Small intestine (tissue), 7 donors: ENCODE measurements around the gene TMEM30A. TPM values are rescaled to one million over a fixed set of nuclear protein-coding genes. Genes with fewer than 3 reads are reported as not detected.

Experiments
- DNase-seq, 2 donors: peaks; one replicate each; pipeline versions ENCODE4 v3.0.0 to v3.0.0-alpha.2; 2013
- FAIRE-seq: peaks from 2 replicates; lab custom pipeline; 2012; peaks lifted over from hg19 to GRCh38; lab: Jason Lieb, UNC
- H3K27ac ChIP-seq, 3 donors: one replicate each; pipeline ENCODE4 v1.5.1; 2013; ENCODE audit warnings: low read length in 2 of 3, mild to moderate bottlenecking in 2 of 3, control low read depth in 1 of 3, inconsistent platforms in 1 of 3, low read depth in 1 of 3, moderate library complexity in 1 of 3
- H3K27me3 ChIP-seq, 3 donors: one replicate each; pipeline ENCODE4 v1.6.1; 2013; ENCODE audit warnings: low read length in 3 of 3, inconsistent platforms in 1 of 3; ENCODE audit not compliant: control insufficient read depth in 3 of 3, insufficient read depth in 3 of 3
- H3K36me3 ChIP-seq, 3 donors: one replicate each; pipeline ENCODE4 v1.6.1; 2013; ENCODE audit warnings: low read length in 3 of 3, inconsistent platforms in 1 of 3, low read depth in 1 of 3, mild to moderate bottlenecking in 1 of 3, moderate library complexity in 1 of 3; ENCODE audit not compliant: control insufficient read depth in 3 of 3, insufficient read depth in 2 of 3
- H3K4me1 ChIP-seq, 3 donors: one replicate each; pipeline ENCODE4 v1.6.1; 2013; ENCODE audit warnings: low read length in 2 of 3, inconsistent platforms in 1 of 3, low read depth in 1 of 3, mild to moderate bottlenecking in 1 of 3, moderate library complexity in 1 of 3; ENCODE audit not compliant: control insufficient read depth in 3 of 3, insufficient read depth in 2 of 3
- H3K4me3 ChIP-seq, 3 donors: one replicate each; pipeline ENCODE4 v1.5.1; 2013; ENCODE audit warnings: low read length in 3 of 3, control low read depth in 1 of 3, inconsistent platforms in 1 of 3, low read depth in 1 of 3, mild to moderate bottlenecking in 1 of 3, moderate library complexity in 1 of 3
- H3K9me3 ChIP-seq, 2 donors: one replicate each; pipeline ENCODE4 v1.6.1; 2013; ENCODE audit warnings: low read depth in 1 of 2, low read length in 1 of 2; ENCODE audit not compliant: control insufficient read depth in 2 of 2, insufficient read depth in 1 of 2
- WGBS, 3 donors: extraction: QIAGEN DNeasy Blood & Tissue Kit; methylation state at CpG; one replicate each; pipeline ENCODE4 v1.1.7; 2013; 5-methylcytosine and 5-hydroxymethylcytosine counted together
- polyA plus RNA-seq, 4 donors: library from polyadenylated mRNA; stranded (reverse) in 3 of 4; unstranded in 1 of 4; fragments of 200-250 nt in 3 of 4; fragments of 120-200 nt in 1 of 4; gene quantifications; one replicate each; pipeline versions ENCODE4 v1.2.1 to v1.2.3, GENCODE V29; 2013
- donor health status: healthy with polysubstance abuse.
- donor health status: control.
- donor health status: control.
- donor health status: Bipolar disorder and iron deficiency.
- donor health status: healthy.

TMEM30A gene
- polyA plus RNA-seq, 4 donors = 13.0 to 75.9 (median 23.2) TPM

DNA sequence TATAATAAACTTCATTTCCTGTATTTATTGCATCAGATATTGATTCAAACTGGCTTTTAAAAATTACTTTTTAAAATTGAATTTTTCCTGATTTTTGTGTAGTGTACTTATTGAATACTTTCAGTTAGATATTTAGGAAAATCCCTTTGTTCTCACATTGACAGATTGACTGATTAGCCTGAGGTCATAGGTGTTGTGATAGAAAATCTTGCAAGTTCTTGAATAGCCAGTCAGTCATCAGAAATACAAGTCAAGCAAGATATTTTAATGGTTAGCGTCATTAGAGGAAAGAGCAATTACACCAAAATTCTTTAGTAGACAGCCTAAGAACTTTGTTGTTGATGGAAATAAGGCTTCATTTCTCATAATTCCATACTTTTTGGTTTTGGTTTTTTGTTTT is 3.4 kb upstream of the TMEM30A start:
- Histone ChIP-seq H3K27me3 (no peaks in the 10 kb centered on the region), H3K4me3 (no peak overlapping the region), H3K4me1 (peaks cover 0 to 3% (median 0%) of the 10 kb centered on the region in 3 donors), H3K36me3 (peaks cover 0 to 2% (median 0%) of the 10 kb centered on the region in 3 donors), H3K9me3 (no peaks in the 10 kb centered on the region), H3K27ac (no peak overlapping the region)
- no peak for FAIRE-seq
- whole genome bisulfite sequencing, 3 donors = 88 to 96% (median 96%) methylated on average over 1 of the region's 1 CpG
- DNase-seq = no peak

DNA sequence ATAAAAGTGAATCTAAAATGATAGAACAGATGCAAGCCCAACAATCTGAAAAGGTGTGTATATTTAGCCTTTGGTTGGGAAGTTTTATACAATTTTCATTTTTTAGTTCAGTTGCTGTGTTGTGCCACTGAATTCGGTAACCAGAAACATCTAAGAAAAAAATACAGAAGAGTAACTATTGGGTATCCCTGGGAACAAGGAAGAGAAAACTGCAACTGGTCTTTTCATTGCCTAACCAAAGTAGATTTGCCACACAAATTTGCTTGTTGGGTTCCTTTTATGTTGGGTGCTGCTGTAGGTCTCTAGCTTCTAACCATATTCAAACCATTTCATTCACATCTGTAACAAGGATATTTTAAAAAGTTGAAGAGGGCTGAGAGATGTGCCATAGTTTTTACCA is 2.8 kb upstream of the TMEM30A start:
- Histone ChIP-seq H3K36me3 (peaks cover 0 to 2% (median 0%) of the 10 kb centered on the region in 3 donors), H3K4me3 (no peak overlapping the region), H3K9me3 (no peaks in the 10 kb centered on the region), H3K4me1 (peaks cover 2 to 3% (median 2%) of the 10 kb centered on the region in 3 donors), H3K27ac (no peak overlapping the region), H3K27me3 (no peaks in the 10 kb centered on the region)
- FAIRE-seq (no peak), DNase-seq (no peak)
- WGBS, 3 donors = 77 to 100% (median 85%) methylated on average over 1 of the region's 1 CpG

DNA sequence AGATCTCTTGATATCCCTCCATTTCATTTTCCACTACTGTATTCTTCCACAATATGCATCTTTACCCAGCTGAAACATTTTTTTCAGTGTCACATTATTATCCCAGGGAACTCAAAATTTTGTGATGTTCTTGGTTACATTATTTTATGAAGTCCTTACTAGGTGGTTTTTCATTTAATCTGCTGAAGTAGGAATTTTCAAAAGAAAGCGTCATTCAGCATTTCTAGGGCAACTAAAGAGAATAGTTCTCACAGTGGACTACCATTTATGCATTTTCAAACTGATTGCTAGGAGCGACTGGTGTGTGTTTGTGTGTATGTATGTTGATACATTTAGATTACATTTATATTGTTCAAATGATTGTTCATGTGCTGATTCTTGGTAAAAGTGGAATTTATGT is 2.4 kb upstream of the TMEM30A start:
- FAIRE-seq = no peak
- H3K4me3 ChIP-seq = no peak overlapping the region
- H3K27me3 ChIP-seq = no peaks in the 10 kb centered on the region
- no peak for DNase-seq
- H3K27ac ChIP-seq = no peak overlapping the region
- H3K36me3 ChIP-seq = peaks cover 0 to 2% (median 0%) of the 10 kb centered on the region in 3 donors
- no peaks in the 10 kb centered on the region for H3K9me3 ChIP-seq
- H3K4me1 ChIP-seq = peaks cover 2 to 3% (median 2%) of the 10 kb centered on the region in 3 donors
- 89 to 96% (median 93%) methylated on average over 2 of the region's 2 CpGs for WGBS, 3 donors

DNA sequence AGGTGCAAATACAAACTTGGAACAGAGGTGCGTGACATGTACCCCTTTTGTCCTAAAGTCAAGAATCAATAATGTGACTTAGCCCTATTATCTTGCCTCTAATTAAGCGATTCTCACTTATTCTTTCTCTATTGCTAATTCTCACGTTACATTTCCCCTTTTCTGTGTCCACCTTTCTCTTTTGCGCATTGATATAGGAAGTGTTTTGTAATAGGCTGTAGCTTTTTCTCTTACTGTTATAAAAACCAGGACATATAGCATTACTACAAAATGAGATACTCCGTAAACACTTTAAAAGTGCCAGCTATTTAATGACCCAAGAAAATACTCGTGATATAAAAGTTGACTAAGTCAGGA is 669 bp upstream of the TMEM30A start:
- FAIRE-seq = no peak
- 0 to 1% (median 1%) methylated on average over 6 of the region's 6 CpGs for WGBS, 3 donors
- H3K27ac ChIP-seq = peak overlapping the region; percentile 90 to 94 (median 91)

DNA sequence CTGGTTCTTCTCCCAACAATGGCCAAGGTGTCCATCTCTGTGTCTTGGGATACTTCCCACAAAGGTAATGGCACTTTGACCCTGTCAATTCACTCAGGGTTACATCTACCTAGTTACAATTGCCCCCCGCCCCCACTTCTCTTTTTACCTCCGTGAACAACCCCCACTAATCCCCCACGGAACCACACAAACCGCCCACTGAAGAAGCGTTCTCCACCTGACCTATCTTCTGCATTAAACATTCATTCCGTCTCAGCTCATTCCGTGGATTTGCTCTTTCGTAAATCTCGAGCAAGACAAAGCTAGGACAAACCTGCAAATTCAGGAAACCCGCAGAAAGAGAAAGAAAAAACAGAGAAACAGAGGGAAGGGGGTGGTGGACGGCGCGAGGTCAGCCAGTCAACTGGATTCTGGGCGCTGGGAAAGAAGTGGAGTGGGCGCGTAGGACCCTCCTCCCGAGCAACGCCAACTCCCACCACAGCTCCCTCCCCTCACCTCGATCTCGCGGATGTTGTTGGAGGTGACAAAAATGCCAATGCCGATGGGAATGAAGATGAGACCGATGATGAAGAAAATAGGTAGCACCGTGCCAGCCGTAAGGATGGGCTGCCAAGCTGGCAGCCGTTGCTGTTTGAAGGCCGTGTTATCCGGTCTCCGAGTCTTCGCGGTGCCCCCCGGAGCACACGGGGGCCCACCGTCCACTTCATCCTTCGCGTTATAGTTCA is 523 bp downstream of the TMEM30A start:
- 0 to 1% (median 0%) methylated on average over 32 to 36 of the region's 36 CpGs for WGBS, 3 donors
- no peaks in the 10 kb centered on the region for H3K9me3 ChIP-seq
- DNase-seq (peak in 1 of 2 donors; percentile 21), FAIRE-seq (no peak)
- H3K4me1 ChIP-seq = peaks cover 2 to 5% (median 2%) of the 10 kb centered on the region in 3 donors
- H3K36me3 ChIP-seq = no peaks in the 10 kb centered on the region
- peak overlapping the region; percentile 87 to 90 (median 90) for H3K4me3 ChIP-seq
- peak overlapping the region; percentile 75 to 91 (median 88) for H3K27ac ChIP-seq
- no peaks in the 10 kb centered on the region for H3K27me3 ChIP-seq

More for the DNA sequence above, 669 bp upstream of the TMEM30A start:
- no peaks in the 10 kb centered on the region for H3K27me3 ChIP-seq
- no peaks in the 10 kb centered on the region for H3K36me3 ChIP-seq
- H3K4me3 ChIP-seq = peak overlapping the region; percentile 58 to 90 (median 90)
- DNase-seq = no peak
- H3K4me1 ChIP-seq = peaks cover 2 to 3% (median 2%) of the 10 kb centered on the region in 3 donors
- no peaks in the 10 kb centered on the region for H3K9me3 ChIP-seq

DNA sequence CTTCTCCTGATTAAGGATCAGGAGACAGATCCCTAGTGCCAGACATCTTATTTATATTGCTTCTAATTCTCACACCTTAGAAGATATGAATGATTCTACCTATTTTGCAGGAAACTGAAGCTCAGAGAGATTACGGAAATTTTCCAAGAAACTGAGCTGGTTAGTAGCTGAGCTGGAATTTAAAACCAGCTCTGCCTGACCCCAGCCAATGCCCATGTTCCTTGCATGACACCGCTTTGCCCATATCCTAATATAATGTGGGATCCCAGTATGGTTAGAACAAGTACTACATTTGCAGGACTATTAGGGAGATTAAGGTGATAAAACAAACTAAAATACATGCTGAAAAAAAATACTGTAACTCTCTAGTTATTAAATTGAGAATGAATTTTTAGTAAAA is 1.9 kb downstream of the TMEM30A start:
- no peaks in the 10 kb centered on the region for H3K9me3 ChIP-seq
- no peak overlapping the region for H3K27ac ChIP-seq
- H3K36me3 ChIP-seq = no peaks in the 10 kb centered on the region
- WGBS, 3 donors = 59 to 61% (median 60%) methylated on average over 2 of the region's 2 CpGs
- FAIRE-seq (no peak), DNase-seq (no peak)
- no peaks in the 10 kb centered on the region for H3K27me3 ChIP-seq
- peak overlapping the region in 2 of 3 donors; percentile 2 to 23 for H3K4me3 ChIP-seq
- H3K4me1 ChIP-seq = peaks cover 2 to 6% (median 5%) of the 10 kb centered on the region in 3 donors

DNA sequence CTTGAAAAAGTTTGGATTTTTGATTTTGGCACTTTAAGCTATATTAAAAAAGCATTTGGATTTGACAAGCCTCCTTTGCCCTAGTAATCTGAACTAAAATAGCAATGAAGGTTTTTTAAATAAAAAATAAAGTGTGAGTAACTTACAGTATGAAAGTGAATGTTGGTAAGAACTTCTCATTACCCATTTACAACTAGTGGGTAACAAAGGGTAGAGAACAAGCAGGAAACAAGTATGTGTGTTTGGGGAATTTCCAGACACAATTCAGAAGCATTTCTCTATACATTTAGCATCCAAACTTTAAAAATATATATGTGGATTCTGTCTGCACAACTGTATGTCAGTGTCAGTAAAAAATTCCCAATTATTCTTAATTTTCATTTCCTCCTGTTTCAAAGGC is 2.9 kb downstream of the TMEM30A start:
- H3K4me3 ChIP-seq = no peak overlapping the region

DNA sequence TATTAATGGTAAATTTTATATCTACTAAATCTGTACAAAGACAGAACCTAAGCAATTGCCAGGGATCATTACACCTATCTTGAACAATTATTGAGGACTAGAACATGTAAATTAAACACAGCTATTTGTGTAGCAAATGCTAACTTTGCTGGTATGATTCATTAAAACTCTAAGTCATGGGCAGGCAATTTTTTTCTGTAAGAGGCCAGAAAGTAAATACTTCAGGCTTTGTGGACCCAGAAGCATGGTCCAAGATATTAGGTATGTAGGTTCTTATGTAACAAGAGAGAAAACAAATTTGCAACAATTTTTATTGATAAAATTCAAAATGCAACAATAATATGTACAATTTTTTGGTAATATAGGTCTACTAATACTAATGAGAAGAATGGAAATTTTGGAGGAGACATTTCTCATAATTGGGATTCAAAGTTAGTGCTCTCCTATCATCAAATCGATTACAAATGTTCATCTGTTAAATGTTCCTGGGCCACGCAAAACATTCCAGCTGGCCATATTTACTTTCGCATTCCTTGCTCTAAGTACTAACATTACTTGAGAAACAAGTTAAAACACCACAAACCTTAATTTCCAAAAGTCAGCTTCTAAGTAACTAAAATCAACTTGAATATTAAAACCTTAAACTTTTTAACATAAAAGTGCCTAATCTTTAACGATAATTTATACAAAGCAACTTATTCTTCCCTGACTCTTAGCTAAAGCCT is 4.3 kb downstream of the TMEM30A start:
- FAIRE-seq = no peak
- WGBS, 3 donors = 65 to 81% (median 74%) methylated on average over 4 of the region's 4 CpGs

More for the DNA sequence above, 2.9 kb downstream of the TMEM30A start:
- H3K4me1 ChIP-seq = peaks cover 2 to 11% (median 5%) of the 10 kb centered on the region in 3 donors
- H3K27me3 ChIP-seq = no peaks in the 10 kb centered on the region
- DNase-seq (no peak), FAIRE-seq (no peak)
- no peak overlapping the region for H3K27ac ChIP-seq
- H3K36me3 ChIP-seq = peaks cover 0 to 3% (median 0%) of the 10 kb centered on the region in 3 donors
- no peaks in the 10 kb centered on the region for H3K9me3 ChIP-seq

More for the DNA sequence above, 4.3 kb downstream of the TMEM30A start:
- H3K9me3 ChIP-seq = no peaks in the 10 kb centered on the region
- H3K36me3 ChIP-seq = peaks cover 0 to 3% (median 2%) of the 10 kb centered on the region in 3 donors
- H3K4me1 ChIP-seq = peaks cover 2 to 11% (median 2%) of the 10 kb centered on the region in 3 donors
- no peak for DNase-seq
- no peak overlapping the region for H3K27ac ChIP-seq
- H3K27me3 ChIP-seq = no peaks in the 10 kb centered on the region
- H3K4me3 ChIP-seq = no peak overlapping the region
